CD4-positive, alpha-beta memory T cell (primary cell): ENCODE results near the gene IFI27L1. TPM values are rescaled to one million over a fixed set of nuclear protein-coding genes. Genes with fewer than 3 reads are reported as not detected.

ENCODE experiments used
- CTCF ChIA-PET: fragments of 350-600 bp; sonication (Branson Sonifier 250); formaldehyde crosslinking; loops from one replicate; lab custom pipeline; 2021; ENCODE audit warnings: inconsistent platforms; ENCODE audit not compliant: partially characterized antibody; lab: Charles Lee
- POLR2A ChIA-PET: fragments of 350-600 bp; sonication (Branson Sonifier 250); formaldehyde crosslinking; loops from one replicate; lab custom pipeline; 2021; ENCODE audit not compliant: partially characterized antibody; lab: Charles Lee
- DNase-seq, 5 donors: peaks; one replicate each; pipeline versions ENCODE4 v3.0.0 to v3.0.0-alpha.2; 2020 to 2022; ENCODE audit warnings: mixed read lengths in 1 of 5
- H3K27ac ChIP-seq: one replicate; pipeline ENCODE4 v1.7.0; 2013; ENCODE audit warnings: low read depth, low read length
- H3K27me3 ChIP-seq: 2 replicates; pipeline ENCODE4 v1.7.0; 2013; ENCODE audit warnings: mild to moderate bottlenecking, low read length, moderate library complexity; ENCODE audit not compliant: insufficient read depth
- H3K36me3 ChIP-seq: 2 replicates; pipeline ENCODE4 v1.7.0; 2013; ENCODE audit warnings: mild to moderate bottlenecking, low read length, moderate library complexity; ENCODE audit not compliant: insufficient read depth
- H3K4me1 ChIP-seq: 2 replicates; pipeline ENCODE4 v1.7.0; 2013; ENCODE audit warnings: mild to moderate bottlenecking, low read length, moderate library complexity; ENCODE audit not compliant: insufficient read depth
- H3K4me3 ChIP-seq, 2 donors: one replicate each; pipeline ENCODE4 v1.7.0; 2013; ENCODE audit warnings: low read length in 2 of 2, mild to moderate bottlenecking in 1 of 2
- H3K9me3 ChIP-seq, 2 donors: one replicate each; pipeline ENCODE4 v1.7.0; 2013; ENCODE audit warnings: low read length in 2 of 2, control low read depth in 1 of 2; ENCODE audit not compliant: control insufficient read depth in 1 of 2
- H3K27ac Mint-ChIP-seq, 7 donors: one replicate each; pipeline ENCODE4 v1.8.0; 2020 to 2021; ENCODE audit warnings: mixed read lengths in 7 of 7, mild to moderate bottlenecking in 6 of 7, inconsistent platforms in 3 of 7, moderate library complexity in 3 of 7
- H3K27me3 Mint-ChIP-seq, 2 donors: one replicate each; pipeline ENCODE4 v1.8.0; 2020 to 2021; ENCODE audit warnings: mixed read lengths in 2 of 2
- H3K36me3 Mint-ChIP-seq, 2 donors: one replicate each; pipeline ENCODE4 v1.8.0; 2020 to 2021; ENCODE audit warnings: mixed read lengths in 2 of 2, inconsistent platforms in 1 of 2, mild to moderate bottlenecking in 1 of 2
- H3K4me1 Mint-ChIP-seq, 4 donors: one replicate each; pipeline ENCODE4 v1.8.0; 2020 to 2021; ENCODE audit warnings: mixed read lengths in 4 of 4, mild to moderate bottlenecking in 1 of 4
- H3K4me3 Mint-ChIP-seq, 8 donors: one replicate each; pipeline ENCODE4 v1.8.0; 2020 to 2021; ENCODE audit warnings: mixed read lengths in 8 of 8, mild to moderate bottlenecking in 7 of 8, moderate library complexity in 6 of 8, inconsistent platforms in 3 of 8
- H3K9me3 Mint-ChIP-seq, 8 donors: one replicate each; pipeline ENCODE4 v1.8.0; 2020 to 2021; ENCODE audit warnings: mixed read lengths in 8 of 8, mild to moderate bottlenecking in 5 of 8, inconsistent platforms in 3 of 8, moderate library complexity in 1 of 8
- intact Hi-C: fragments of 100-400 bp; cut with micrococcal nuclease; formaldehyde crosslinking; loops from one replicate; pipeline ENCODE4 v1.15.1; 2023
- polyA plus RNA-seq, 2 donors: library from polyadenylated mRNA; unstranded; fragments of 300-500 nt; fragmentation: Illumina TruSeq; gene quantifications; one replicate each; pipeline ENCODE4 v1.2.3, GENCODE V29; 2021
- total RNA-seq, 2 experiments: library from RNA; stranded (reverse); gene quantifications; one replicate each; pipeline ENCODE4 v1.2.3, GENCODE V29; 2021

IFI27L1 gene
- 1 to 10 TPM; 7.4 to 7.9 TPM for total RNA-seq
- 1 to 10 TPM; 6.3 to 8.5 TPM for polyA plus RNA-seq

DNA sequence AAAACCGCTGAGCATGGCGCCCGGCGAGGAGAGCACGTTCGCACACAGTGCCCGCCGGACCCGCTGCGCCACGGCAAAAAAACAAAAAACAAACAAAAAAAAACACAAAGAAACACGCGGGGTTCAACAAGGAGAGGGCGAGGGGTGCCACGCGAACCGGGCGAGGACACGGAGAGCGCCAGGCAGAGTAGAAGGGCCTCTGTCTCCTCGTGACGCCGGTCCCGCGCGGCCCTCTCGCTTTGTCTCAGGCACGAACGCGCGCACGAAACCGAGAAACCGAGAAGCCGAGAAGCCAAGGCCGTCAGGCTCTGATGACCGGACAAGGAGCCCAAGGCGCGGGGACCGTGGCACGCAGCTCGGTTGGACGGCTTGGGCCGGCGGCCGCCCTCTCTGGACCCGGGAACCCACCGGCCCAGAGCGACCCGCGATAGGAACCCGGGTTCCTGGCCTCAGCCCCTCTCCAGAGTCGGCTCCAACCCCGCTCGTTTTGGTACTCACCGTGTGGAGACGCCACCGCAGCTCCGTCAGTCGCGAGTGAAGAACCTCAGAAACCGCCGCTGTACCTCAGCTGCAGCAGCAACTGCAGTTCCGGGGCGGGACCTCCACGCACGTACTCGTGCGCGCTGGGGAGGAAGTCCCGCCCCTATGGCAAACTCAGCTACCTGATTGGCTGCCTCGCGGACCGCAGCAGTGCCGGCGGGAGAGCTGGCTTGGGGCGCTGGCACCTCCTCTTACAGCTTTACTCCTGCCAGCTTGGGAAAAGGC is at the start of gene IFI27L1, which contains the start of gene DDX24:
Gene IFI27L1, plus strand, starts transcription at position 690 of the 765 bp plus-strand sequence. CDS start 15,628 bp downstream, outside the sequence.
Gene DDX24, minus strand, starts transcription at position 582 of the 765 bp plus-strand sequence. CDS start 1,460 bp downstream, outside the sequence.
- CTCF ChIA-PET: interaction anchor here (0.7 to 4.9 kb wide), 10 partner anchors 12 to 141 kb away, joined by 3 to 29 read pairs (median 4); partner anchors contain the start of gene IFI27L2
- POLR2A ChIA-PET: interaction anchor here (0.7 to 2.7 kb wide), 25 partner anchors 10 to 141 kb away, joined by 3 to 17 read pairs (median 5); partner anchors contain the start of genes IFI27L2 and OTUB2
- no peaks in the 10 kb centered on the region for H3K27me3 ChIP-seq
- H3K4me1 Mint-ChIP-seq: peaks cover 36 to 70% (median 45%) of the 10 kb centered on the region in 4 donors
- peak; percentile 96 to 97 (median 97) for DNase-seq
- no peaks in the 10 kb centered on the region for H3K9me3 ChIP-seq
- intact Hi-C loops: loop anchor here (1.0 to 2.0 kb wide), 5 partner anchors 48 to 110 kb away; partner anchors contain the start of genes IFI27L2 and OTUB2
- peaks cover 22% of the 10 kb centered on the region for H3K36me3 ChIP-seq
- peaks cover 50% of the 10 kb centered on the region for H3K4me1 ChIP-seq
- peaks cover 36 to 50% of the 10 kb centered on the region in 2 donors for H3K36me3 Mint-ChIP-seq
- H3K9me3 Mint-ChIP-seq: peaks cover 0 to 4% (median 0%) of the 10 kb centered on the region in 8 donors
- H3K4me3 Mint-ChIP-seq: peak within 1 kb of the TSS; percentile 99 to 100 (median 99)
- no peaks in the 10 kb centered on the region for H3K27me3 Mint-ChIP-seq
- peak within 1 kb of the TSS; percentile 86 for H3K27ac ChIP-seq
- H3K27ac Mint-ChIP-seq: peak within 1 kb of the TSS; percentile 98 to 100 (median 99)
- H3K4me3 ChIP-seq: peak within 1 kb of the TSS; percentile 92 to 98

GRCh38 chr14:94031883-94032279 is 49.2 kb upstream of the IFI27L1 start:
- Mint-ChIP-seq H3K27me3 (no peaks in the 10 kb centered on the region), H3K36me3 (no peaks in the 10 kb centered on the region), H3K27ac (no peak overlapping the region), H3K4me1 (peaks cover 13 to 31% (median 22%) of the 10 kb centered on the region in 4 donors), H3K9me3 (no peaks in the 10 kb centered on the region), H3K4me3 (no peak overlapping the region)
- H3K27me3 ChIP-seq: no peaks in the 10 kb centered on the region
- H3K4me1 ChIP-seq: peaks cover 20% of the 10 kb centered on the region
- ChIA-PET CTCF (interaction anchor here (1.1 to 9.2 kb wide), 6 partner anchors 12 to 148 kb away, joined by 3 to 142 read pairs (median 66); partner anchors contain the start of gene IFI27L2), POLR2A (no interaction called here)
- no peaks in the 10 kb centered on the region for H3K36me3 ChIP-seq
- no peak overlapping the region for H3K27ac ChIP-seq
- intact Hi-C loops: no loop called here
- H3K4me3 ChIP-seq: no peak overlapping the region
- no peaks in the 10 kb centered on the region for H3K9me3 ChIP-seq
- DNase-seq: no peak

DNA sequence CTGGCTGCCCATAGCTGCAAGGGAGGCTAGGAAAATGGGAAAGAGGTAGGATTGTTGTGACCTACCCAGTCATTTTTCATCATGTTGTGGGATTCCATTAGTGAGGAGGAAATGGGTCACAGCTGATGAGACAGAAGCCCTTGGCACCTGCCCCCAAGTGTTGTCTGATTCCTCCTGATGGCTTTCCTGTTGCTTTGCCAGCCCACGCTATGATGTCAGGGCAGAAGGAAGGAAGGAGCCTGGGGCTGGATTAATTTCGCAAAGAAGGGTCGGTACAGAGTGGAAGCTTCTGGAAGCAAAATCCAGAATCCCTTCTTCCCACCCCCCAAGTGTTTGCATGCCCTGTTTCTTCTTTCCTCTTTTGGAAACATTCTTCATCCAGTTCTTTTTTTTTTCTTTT is 46.2 kb upstream of the IFI27L1 start:
- Histone ChIP-seq H3K9me3 (no peaks in the 10 kb centered on the region), H3K4me3 (no peak overlapping the region), H3K27ac (no peak overlapping the region), H3K27me3 (no peaks in the 10 kb centered on the region), H3K36me3 (no peaks in the 10 kb centered on the region), H3K4me1 (no peaks in the 10 kb centered on the region)
- CTCF ChIA-PET: interaction anchor here (0.7 to 9.2 kb wide), 14 partner anchors 9 to 213 kb away, joined by 3 to 142 read pairs (median 19); partner anchors contain the start of genes DDX24, IFI27L1, IFI27L2 and OTUB2
- H3K27me3 Mint-ChIP-seq: no peaks in the 10 kb centered on the region
- no peaks in the 10 kb centered on the region for H3K36me3 Mint-ChIP-seq
- POLR2A ChIA-PET: interaction anchor here (2.0 kb wide), 1 partner anchor 8 kb away, joined by 7 read pairs; the partner anchor contains the start of gene OTUB2
- peak overlapping the region in 1 of 7 donors; percentile 25 for H3K27ac Mint-ChIP-seq
- no peak overlapping the region for H3K4me3 Mint-ChIP-seq
- no peaks in the 10 kb centered on the region for H3K9me3 Mint-ChIP-seq
- DNase-seq: no peak
- intact Hi-C loops: no loop called here
- H3K4me1 Mint-ChIP-seq: peaks cover 5 to 7% (median 6%) of the 10 kb centered on the region in 4 donors

DNA sequence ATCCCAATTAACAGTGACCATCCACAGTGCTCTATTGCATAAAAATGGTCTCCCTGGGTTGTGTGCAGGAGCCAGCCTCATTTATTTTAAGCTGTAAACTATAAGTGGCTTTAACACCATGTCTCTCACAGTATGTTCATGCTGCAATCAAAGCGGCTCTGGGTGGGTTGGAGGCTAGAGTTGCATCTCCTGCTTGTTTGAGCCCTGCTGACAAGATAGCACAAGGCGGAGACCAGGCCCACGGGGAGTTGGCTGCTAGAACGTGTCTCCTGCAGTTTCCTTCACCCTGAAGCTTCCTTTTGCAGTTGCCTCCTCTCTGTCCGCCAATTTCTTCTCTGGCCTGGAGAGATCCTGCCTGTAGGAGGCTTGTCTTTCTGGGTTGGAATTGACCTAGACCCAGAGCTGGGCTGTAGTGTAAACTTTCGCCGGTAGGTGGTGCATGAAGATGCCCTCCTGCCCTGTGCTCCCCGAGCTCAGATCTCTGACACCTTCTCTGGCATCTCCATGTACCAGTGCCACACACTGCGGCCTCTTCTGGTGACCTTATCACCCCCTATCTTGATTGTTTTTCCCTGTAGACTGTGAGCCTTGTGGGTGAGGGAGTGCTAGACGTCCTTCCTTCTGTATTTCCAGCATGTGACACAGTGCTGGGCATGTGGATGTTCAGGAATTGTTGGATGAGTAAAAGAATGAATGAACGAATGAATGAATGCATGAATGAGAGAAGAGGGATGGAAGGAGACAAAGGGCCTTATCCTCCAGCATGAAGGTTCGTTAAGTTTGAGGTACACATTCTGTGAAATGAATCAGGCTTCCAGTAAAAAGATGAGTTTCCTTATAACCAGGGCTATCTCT is 44.6 kb upstream of the IFI27L1 start:
- Mint-ChIP-seq H3K27ac (peak overlapping the region in 1 of 7 donors; percentile 47), H3K9me3 (no peaks in the 10 kb centered on the region), H3K27me3 (no peaks in the 10 kb centered on the region), H3K4me1 (peaks cover 5 to 7% (median 6%) of the 10 kb centered on the region in 4 donors), H3K4me3 (peak overlapping the region in 1 of 8 donors; percentile 16), H3K36me3 (no peaks in the 10 kb centered on the region)
- Histone ChIP-seq H3K4me1 (no peaks in the 10 kb centered on the region), H3K36me3 (no peaks in the 10 kb centered on the region), H3K9me3 (no peaks in the 10 kb centered on the region), H3K27ac (no peak overlapping the region), H3K27me3 (no peaks in the 10 kb centered on the region), H3K4me3 (no peak overlapping the region)
- intact Hi-C loops: loop anchor here (1.0 kb wide), 4 partner anchors 96 to 450 kb away; no protein-coding TSS in a partner anchor
- ChIA-PET CTCF (interaction anchor here (0.5 to 9.2 kb wide), 35 partner anchors 9 to 847 kb away, joined by 3 to 142 read pairs (median 8); partner anchors contain the start of genes DDX24, IFI27L1, IFI27L2 and OTUB2), POLR2A (interaction anchor here (1.0 to 2.0 kb wide), 5 partner anchors 10 to 122 kb away, joined by 3 to 11 read pairs (median 7); partner anchors contain the start of genes DDX24, IFI27L1 and OTUB2)
- peak; percentile 63 to 73 (median 69) for DNase-seq

GRCh38 chr14:94037954-94038353 is 43.2 kb upstream of the IFI27L1 start:
- H3K27me3 Mint-ChIP-seq: no peaks in the 10 kb centered on the region
- peaks cover 5 to 12% (median 6%) of the 10 kb centered on the region in 4 donors for H3K4me1 Mint-ChIP-seq
- no peak overlapping the region for H3K27ac ChIP-seq
- H3K36me3 ChIP-seq: no peaks in the 10 kb centered on the region
- H3K4me3 ChIP-seq: no peak overlapping the region
- H3K4me3 Mint-ChIP-seq: no peak overlapping the region
- peaks cover 0 to 2% of the 10 kb centered on the region in 2 donors for H3K36me3 Mint-ChIP-seq
- no peaks in the 10 kb centered on the region for H3K9me3 ChIP-seq
- H3K4me1 ChIP-seq: no peaks in the 10 kb centered on the region
- POLR2A ChIA-PET: interaction anchor here (1.2 kb wide), 1 partner anchor 91 kb away, joined by 4 read pairs; no protein-coding TSS in a partner anchor
- intact Hi-C loops: no loop called here
- DNase-seq: no peak
- no peaks in the 10 kb centered on the region for H3K9me3 Mint-ChIP-seq
- CTCF ChIA-PET: interaction anchor here (0.9 to 9.2 kb wide), 8 partner anchors 10 to 152 kb away, joined by 3 to 142 read pairs (median 8); partner anchors contain the start of gene IFI27L2
- no peak overlapping the region for H3K27ac Mint-ChIP-seq
- no peaks in the 10 kb centered on the region for H3K27me3 ChIP-seq

DNA sequence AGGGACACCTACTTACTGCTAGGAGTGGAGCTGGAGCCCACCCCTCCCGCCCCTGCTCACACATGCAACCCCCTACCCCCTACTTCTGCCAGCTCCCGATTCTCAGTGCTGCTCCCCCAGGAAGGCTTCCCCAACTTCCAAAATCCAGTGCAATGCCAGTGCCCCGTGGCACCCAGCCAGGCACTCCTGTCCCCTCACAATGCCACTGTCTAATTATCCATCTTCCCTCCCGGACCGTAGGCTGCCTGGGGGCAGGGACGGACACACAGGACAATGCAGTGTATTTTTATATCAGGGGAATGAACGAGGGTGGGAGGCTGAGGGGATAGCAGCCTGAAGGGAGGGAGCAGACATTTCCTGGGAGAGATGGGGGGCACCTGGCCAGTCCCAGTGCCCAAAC is 42.6 kb upstream of the IFI27L1 start:
- intact Hi-C loops: no loop called here
- no peaks in the 10 kb centered on the region for H3K36me3 ChIP-seq
- ChIA-PET POLR2A (interaction anchor here (1.2 to 1.5 kb wide), 2 partner anchors 10 to 90 kb away, joined by 3 to 4 read pairs; no protein-coding TSS in a partner anchor), CTCF (interaction anchor here (1.4 to 9.2 kb wide), 9 partner anchors 9 to 142 kb away, joined by 3 to 142 read pairs (median 8); partner anchors contain the start of gene IFI27L2)
- no peak overlapping the region for H3K4me3 ChIP-seq
- Mint-ChIP-seq H3K9me3 (peaks cover 0 to 2% (median 0%) of the 10 kb centered on the region in 8 donors), H3K27ac (peak overlapping the region in 2 of 7 donors; percentile 42 to 64), H3K27me3 (no peaks in the 10 kb centered on the region), H3K4me1 (peaks cover 5 to 12% (median 6%) of the 10 kb centered on the region in 4 donors), H3K36me3 (peaks cover 0 to 4% of the 10 kb centered on the region in 2 donors), H3K4me3 (no peak overlapping the region)
- no peaks in the 10 kb centered on the region for H3K4me1 ChIP-seq
- H3K27me3 ChIP-seq: no peaks in the 10 kb centered on the region
- H3K27ac ChIP-seq: no peak overlapping the region
- DNase-seq: no peak
- no peaks in the 10 kb centered on the region for H3K9me3 ChIP-seq
